Activated B cell treated with CpG ODN at 0.5 μM for 24 hours (primary cell): ENCODE measurements around the gene NDUFA3. TPM values are rescaled to one million over a fixed set of nuclear protein-coding genes. Genes with fewer than 3 reads are reported as not detected.

Experiments used
- ATAC-seq: fragments of 200-7000 bp; cut with Tn5 transposase; one replicate; pipeline ENCODE4 v1.10.0; 2021; ENCODE audit warnings: low read depth, mild to moderate bottlenecking, moderate library complexity
- CTCF ChIA-PET: fragments of 350-600 bp; sonication (Branson Sonifier 250); formaldehyde crosslinking; loops from one replicate; lab custom pipeline; 2021; ENCODE audit warnings: antibody characterized with exemption; lab: Charles Lee
- POLR2A ChIA-PET: fragments of 350-600 bp; sonication (Branson Sonifier 250); formaldehyde crosslinking; loops from one replicate; lab custom pipeline; 2021; ENCODE audit warnings: antibody characterized with exemption; lab: Charles Lee
- DNase-seq: peaks from one replicate; pipeline ENCODE4 v3.0.0; 2022
- H3K27ac Mint-ChIP-seq: one replicate; pipeline ENCODE4 v1.8.0; 2020; ENCODE audit warnings: mixed read lengths
- H3K27me3 Mint-ChIP-seq: one replicate; pipeline ENCODE4 v1.8.0; 2021; ENCODE audit warnings: mixed read lengths
- H3K36me3 Mint-ChIP-seq: one replicate; pipeline ENCODE4 v1.8.0; 2021; ENCODE audit warnings: low read depth, mixed read lengths
- H3K4me1 Mint-ChIP-seq: one replicate; pipeline ENCODE4 v1.8.0; 2021; ENCODE audit warnings: mixed read lengths
- H3K4me3 Mint-ChIP-seq: one replicate; pipeline ENCODE4 v1.8.0; 2020; ENCODE audit warnings: mild to moderate bottlenecking, mixed read lengths
- H3K9me3 Mint-ChIP-seq: one replicate; pipeline ENCODE4 v1.8.0; 2020; ENCODE audit warnings: mixed read lengths
- intact Hi-C: fragments of 100-400 bp; cut with micrococcal nuclease; formaldehyde crosslinking; loops from one replicate; pipeline ENCODE4 v1.15.1; 2024
- total RNA-seq: library from RNA; stranded (reverse); gene quantifications from 2 replicates; pipeline ENCODE4 v1.2.3, GENCODE V29; 2022
- TF ChIP-seq, protein P1 (sequence below): fragments of 200-600 bp; IDR thresholded peaks from one replicate; pipeline ENCODE4 v1.8.0; 2022; ENCODE audit warnings: antibody characterized with exemption, mild to moderate bottlenecking

NDUFA3 gene
- total RNA-seq, 1 donor from 2014 or later, result 96.1 TPM

DNA sequence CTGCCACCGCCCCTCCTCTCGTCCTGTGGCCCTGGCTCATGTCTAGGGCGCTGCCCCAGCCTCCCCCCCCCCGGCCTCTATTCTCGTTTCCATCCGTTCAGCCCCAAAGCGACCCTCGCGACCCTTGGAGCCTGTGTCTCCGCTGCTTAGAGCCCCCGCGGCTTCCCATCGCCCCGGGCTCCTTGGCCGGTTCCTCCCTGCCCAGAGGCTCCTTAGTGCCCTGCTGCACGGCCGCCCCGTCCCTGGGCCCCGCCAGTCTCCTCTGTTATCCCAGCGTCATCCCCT, 25.7 kb downstream of the NDUFA3 start:
- H3K36me3 Mint-ChIP-seq, result peaks cover 70% of the 10 kb centered on the region
- intact Hi-C loops, result no loop called here
- ChIA-PET POLR2A (no interaction called here), CTCF (no interaction called here)
- no peak overlapping the region for H3K27ac Mint-ChIP-seq
- no peaks in the 10 kb centered on the region for H3K27me3 Mint-ChIP-seq
- H3K4me1 Mint-ChIP-seq, result no peaks in the 10 kb centered on the region
- DNase-seq (no peak), ATAC-seq (no peak)
- no peaks in the 10 kb centered on the region for H3K9me3 Mint-ChIP-seq
- TF ChIP-seq, protein P1, sequence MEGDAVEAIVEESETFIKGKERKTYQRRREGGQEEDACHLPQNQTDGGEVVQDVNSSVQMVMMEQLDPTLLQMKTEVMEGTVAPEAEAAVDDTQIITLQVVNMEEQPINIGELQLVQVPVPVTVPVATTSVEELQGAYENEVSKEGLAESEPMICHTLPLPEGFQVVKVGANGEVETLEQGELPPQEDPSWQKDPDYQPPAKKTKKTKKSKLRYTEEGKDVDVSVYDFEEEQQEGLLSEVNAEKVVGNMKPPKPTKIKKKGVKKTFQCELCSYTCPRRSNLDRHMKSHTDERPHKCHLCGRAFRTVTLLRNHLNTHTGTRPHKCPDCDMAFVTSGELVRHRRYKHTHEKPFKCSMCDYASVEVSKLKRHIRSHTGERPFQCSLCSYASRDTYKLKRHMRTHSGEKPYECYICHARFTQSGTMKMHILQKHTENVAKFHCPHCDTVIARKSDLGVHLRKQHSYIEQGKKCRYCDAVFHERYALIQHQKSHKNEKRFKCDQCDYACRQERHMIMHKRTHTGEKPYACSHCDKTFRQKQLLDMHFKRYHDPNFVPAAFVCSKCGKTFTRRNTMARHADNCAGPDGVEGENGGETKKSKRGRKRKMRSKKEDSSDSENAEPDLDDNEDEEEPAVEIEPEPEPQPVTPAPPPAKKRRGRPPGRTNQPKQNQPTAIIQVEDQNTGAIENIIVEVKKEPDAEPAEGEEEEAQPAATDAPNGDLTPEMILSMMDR, result no peak
- no peak overlapping the region for H3K4me3 Mint-ChIP-seq

DNA sequence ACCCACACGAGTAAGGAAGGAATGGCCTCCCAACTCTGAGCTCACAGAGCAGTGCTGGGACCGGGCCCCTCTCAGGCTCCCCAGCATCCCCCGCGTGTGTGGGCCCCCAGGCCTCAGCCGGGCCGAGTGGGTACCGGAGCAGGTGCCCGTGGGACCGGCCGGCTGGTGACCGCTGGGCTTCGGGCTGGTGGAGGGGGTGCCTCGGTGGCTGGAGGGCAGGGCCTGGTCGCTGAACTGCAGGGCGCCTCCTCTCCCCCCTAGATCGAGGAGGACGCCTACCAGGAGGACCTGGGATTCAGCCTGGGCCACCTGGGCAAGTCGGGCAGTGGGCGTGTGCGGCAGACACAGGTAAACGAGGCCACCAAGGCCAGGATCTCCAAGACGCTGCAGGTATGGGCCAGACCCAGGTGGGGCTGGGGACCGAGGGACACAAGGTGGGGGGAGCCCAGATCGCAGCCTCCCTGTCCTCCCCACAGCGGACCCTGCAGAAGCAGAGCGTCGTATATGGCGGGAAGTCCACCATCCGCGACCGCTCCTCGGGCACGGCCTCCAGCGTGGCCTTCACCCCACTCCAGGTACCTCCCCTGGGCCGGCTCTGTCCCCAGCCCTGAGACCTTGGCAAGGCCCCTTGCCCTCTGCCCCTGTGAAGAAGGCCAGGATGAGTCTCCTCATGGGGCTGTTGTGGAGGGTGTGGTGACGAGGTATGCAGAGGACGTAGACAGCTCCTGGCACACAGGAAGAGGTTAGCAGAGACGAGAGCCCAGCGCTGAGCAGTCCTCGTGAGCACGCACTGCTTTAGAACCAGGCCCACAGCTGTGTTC, 26.4 kb downstream of the NDUFA3 start:
- Mint-ChIP-seq H3K4me3 (no peak overlapping the region), H3K9me3 (no peaks in the 10 kb centered on the region), H3K27me3 (no peaks in the 10 kb centered on the region), H3K36me3 (peaks cover 64% of the 10 kb centered on the region), H3K4me1 (no peaks in the 10 kb centered on the region), H3K27ac (no peak overlapping the region)
- ATAC-seq (no peak), DNase-seq (no peak)
- TF ChIP-seq, protein P1, result no peak
- CTCF ChIA-PET, result no interaction called here
- POLR2A ChIA-PET, result no interaction called here
- intact Hi-C loops, result no loop called here

DNA sequence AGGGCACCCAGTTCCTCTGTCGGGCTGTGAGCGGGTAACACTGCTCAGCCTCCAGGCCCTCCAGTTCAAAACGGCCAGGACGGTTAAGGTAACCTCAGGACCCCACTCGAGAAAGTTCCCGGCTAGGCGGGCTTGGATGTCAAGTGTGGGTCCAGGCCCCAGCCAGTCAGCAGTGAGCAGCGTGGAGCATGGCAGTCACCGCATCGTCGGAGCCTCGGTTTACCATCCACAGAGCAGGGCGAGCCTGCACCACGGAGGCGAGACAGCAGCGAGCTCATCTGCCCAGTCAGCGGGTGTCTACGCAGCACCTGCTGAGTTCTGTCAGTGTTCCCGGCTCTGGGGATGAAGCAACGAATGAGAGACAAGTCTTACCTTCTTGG, 27.0 kb downstream of the NDUFA3 start:
- CTCF ChIA-PET, result no interaction called here
- Mint-ChIP-seq H3K36me3 (peaks cover 58% of the 10 kb centered on the region), H3K4me3 (no peak overlapping the region), H3K27ac (no peak overlapping the region), H3K4me1 (no peaks in the 10 kb centered on the region), H3K27me3 (no peaks in the 10 kb centered on the region), H3K9me3 (no peaks in the 10 kb centered on the region)
- DNase-seq (no peak), ATAC-seq (no peak)
- intact Hi-C loops, result no loop called here
- TF ChIP-seq, protein P1, result no peak
- POLR2A ChIA-PET, result interaction anchor here (0.7 kb wide), 1 partner anchor 15 kb away, joined by 4 read pairs; no protein-coding TSS in a partner anchor

DNA sequence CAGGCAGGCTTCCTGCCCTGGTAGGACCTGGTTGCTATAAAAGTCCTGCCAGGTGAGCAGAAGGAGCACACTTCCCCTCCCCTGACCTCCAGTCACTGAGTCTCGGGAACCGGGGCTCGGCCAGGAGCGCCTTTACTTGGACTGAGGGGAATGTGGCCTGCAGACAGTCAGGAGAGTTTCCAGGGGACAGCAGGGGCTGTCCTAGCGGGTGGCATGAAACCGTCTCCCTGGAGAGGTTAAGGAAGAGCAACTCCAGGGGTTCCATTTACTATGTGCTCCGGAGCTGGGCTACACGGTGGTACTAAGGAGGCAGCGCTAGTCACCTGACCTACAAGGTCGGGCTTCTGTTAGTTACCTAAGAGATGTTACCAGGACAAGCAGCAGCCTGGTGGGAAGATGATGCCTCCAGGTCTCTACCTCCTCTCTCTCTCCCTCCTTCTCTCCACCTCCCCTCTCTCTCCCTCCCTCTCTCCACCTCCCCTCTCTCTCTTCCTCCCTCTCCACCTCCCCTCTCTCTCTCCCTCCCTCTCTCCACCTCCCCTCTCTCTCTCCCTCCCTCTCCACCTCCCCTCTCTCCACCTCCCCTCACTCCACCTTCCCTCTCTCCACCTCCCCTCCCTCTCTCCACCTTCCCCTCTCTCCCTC, 30.8 kb downstream of the NDUFA3 start:
- H3K4me1 Mint-ChIP-seq, result peaks cover 18% of the 10 kb centered on the region
- intact Hi-C loops, result no loop called here
- ChIA-PET CTCF (no interaction called here), POLR2A (no interaction called here)
- no peak overlapping the region for H3K4me3 Mint-ChIP-seq
- H3K9me3 Mint-ChIP-seq, result no peaks in the 10 kb centered on the region
- TF ChIP-seq, protein P1, result no peak
- no peak for ATAC-seq
- H3K27ac Mint-ChIP-seq, result no peak overlapping the region
- H3K27me3 Mint-ChIP-seq, result no peaks in the 10 kb centered on the region
- H3K36me3 Mint-ChIP-seq, result peaks cover 31% of the 10 kb centered on the region
- no peak for DNase-seq

DNA sequence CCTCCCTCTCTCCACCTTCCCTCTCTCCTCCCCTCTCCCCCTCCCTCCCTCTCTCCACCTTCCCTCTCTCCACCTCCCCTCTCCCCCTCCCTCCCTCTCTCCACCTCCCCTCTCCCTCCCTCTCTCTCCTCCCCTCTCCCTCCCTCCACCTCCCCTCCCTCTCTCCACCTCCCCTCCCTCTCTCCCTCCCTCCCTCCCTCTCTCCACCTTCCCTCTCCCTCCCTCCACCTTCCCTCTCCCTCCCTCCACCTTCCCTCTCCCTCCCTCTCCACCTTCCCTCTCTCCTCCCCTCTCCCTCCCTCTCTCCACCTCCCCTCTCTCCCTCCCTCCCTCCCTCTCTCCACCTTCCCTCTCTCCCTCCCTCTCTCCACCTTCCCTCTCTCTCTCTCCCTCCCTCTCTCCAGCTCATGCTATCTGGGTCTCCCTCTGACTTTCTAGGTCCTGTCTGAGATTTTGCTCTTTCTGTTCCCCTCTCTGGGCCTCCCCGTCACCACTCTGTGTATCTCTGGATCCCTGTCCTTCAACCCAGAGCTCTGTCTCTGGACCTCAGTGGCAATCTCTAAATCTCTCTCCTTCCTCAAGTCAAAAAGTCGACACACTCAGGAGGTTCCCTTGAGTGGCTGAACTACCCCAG, 31.4 kb downstream of the NDUFA3 start:
- CTCF ChIA-PET, result no interaction called here
- ATAC-seq (no peak), DNase-seq (no peak)
- POLR2A ChIA-PET, result no interaction called here
- H3K4me3 Mint-ChIP-seq, result no peak overlapping the region
- H3K27me3 Mint-ChIP-seq, result no peaks in the 10 kb centered on the region
- no peak overlapping the region for H3K27ac Mint-ChIP-seq
- intact Hi-C loops, result no loop called here
- TF ChIP-seq, protein P1, result no peak
- peaks cover 24% of the 10 kb centered on the region for H3K4me1 Mint-ChIP-seq
- H3K9me3 Mint-ChIP-seq, result no peaks in the 10 kb centered on the region
- H3K36me3 Mint-ChIP-seq, result peaks cover 33% of the 10 kb centered on the region
